ENCODE data around the gene CHPF. TPM values are rescaled to one million over a fixed set of nuclear protein-coding genes. Genes with fewer than 3 reads are reported as not detected.

Gene CHPF
- total and polyA plus RNA-seq, 2 donors (not counting 1 experiment from before 2014, with no cell fraction given), result 35.8 to 58.8 TPM

DNA sequence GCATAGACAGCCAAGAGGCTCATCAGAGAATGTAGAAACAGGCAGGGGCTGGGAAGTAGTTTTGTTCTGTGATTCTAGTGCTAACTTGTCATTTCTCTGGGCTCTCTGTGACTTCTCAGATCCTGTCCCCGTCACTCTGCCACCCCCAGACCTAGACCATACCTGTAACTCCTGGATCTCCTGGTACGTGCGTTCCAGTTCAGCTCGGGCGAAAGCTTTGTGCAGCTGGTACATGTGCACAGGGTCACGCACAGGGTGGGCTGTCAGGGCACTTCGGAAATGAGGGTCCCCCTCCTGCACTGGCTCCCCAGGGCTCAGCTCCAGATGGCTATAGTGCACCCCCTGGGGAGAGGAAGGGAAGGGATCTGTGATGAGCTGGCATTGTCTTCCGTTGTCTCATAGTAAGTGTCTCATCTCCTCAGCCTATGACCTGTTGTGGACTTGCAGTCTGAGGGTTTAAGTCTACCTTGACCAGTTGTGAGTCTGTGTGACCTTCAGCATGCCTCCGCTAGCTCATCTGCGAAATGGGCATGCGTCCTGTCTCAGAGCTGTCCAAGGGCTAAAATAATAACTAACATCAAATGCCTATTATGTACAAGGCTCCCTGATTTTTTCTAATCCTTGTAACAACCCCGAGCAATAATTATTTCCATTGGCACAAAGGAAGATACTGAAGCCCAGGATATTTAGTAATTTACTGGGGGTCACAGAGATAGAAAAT is 2.7 kb downstream of the CHPF start:
- Histone ChIP-seq H4K20me1 (ENCODE audit: control insufficient read depth, extremely low read depth, insufficient read depth, low read length) (no peaks in the 10 kb centered on the region), H2AFZ (ENCODE audit: low read length) (no peak overlapping the region)

GRCh38 chr2:219539926-219540678 is 3.5 kb downstream of the CHPF start:
- H3K9me3 ChIP-seq (ENCODE audit: control insufficient read depth, insufficient read depth, low read depth, low read length), result no peaks in the 10 kb centered on the region
- peaks cover 17% of the 10 kb centered on the region for H3K36me3 ChIP-seq (ENCODE audit: control insufficient read depth, insufficient read depth, low read length)
- H3K79me2 ChIP-seq (ENCODE audit: control insufficient read depth, insufficient read depth, low read length), result peaks cover 4% of the 10 kb centered on the region
- no peak overlapping the region for H3K4me3 ChIP-seq (replicated peaks in 1 of 4; ENCODE audit: control extremely low read depth in 1 of 4, insufficient read depth in 1 of 4, low read depth in 3 of 4, low read length in 4 of 4)
- H3K4me2 ChIP-seq (ENCODE audit: extremely low read depth, insufficient read depth, low read length), result no peak overlapping the region
- H3K4me1 ChIP-seq (ENCODE audit: control insufficient read depth, extremely low read depth, insufficient read depth, low read length), result peaks cover 5% of the 10 kb centered on the region
- H3K9ac ChIP-seq (ENCODE audit: insufficient read depth, low read length), result no peak overlapping the region
- no peak overlapping the region for H3K27ac ChIP-seq (ENCODE audit: insufficient read depth, low read length)
- no peak for TF ChIP-seq EZH2 (IDR thresholded peaks at IDR 0.05; ENCODE audit: low read length, missing control alignments)
- TF ChIP-seq, protein P1, sequence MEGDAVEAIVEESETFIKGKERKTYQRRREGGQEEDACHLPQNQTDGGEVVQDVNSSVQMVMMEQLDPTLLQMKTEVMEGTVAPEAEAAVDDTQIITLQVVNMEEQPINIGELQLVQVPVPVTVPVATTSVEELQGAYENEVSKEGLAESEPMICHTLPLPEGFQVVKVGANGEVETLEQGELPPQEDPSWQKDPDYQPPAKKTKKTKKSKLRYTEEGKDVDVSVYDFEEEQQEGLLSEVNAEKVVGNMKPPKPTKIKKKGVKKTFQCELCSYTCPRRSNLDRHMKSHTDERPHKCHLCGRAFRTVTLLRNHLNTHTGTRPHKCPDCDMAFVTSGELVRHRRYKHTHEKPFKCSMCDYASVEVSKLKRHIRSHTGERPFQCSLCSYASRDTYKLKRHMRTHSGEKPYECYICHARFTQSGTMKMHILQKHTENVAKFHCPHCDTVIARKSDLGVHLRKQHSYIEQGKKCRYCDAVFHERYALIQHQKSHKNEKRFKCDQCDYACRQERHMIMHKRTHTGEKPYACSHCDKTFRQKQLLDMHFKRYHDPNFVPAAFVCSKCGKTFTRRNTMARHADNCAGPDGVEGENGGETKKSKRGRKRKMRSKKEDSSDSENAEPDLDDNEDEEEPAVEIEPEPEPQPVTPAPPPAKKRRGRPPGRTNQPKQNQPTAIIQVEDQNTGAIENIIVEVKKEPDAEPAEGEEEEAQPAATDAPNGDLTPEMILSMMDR (conservative IDR thresholded peaks at IDR 0.05 in 1 of 2, IDR thresholded peaks at IDR 0.05 in 1 of 2; ENCODE audit: low read depth in 1 of 2, low read length in 2 of 2), result no peak
- no peaks in the 10 kb centered on the region for H3K27me3 ChIP-seq (ENCODE audit: control insufficient read depth, insufficient read depth, low read length)
- DNase-seq (ENCODE audit: low read depth in 2 of 2), result no peak
- no peak overlapping the region for H2AFZ ChIP-seq (ENCODE audit: low read length)
- H4K20me1 ChIP-seq (ENCODE audit: control insufficient read depth, extremely low read depth, insufficient read depth, low read length), result no peaks in the 10 kb centered on the region

More for the DNA sequence above, 2.7 kb downstream of the CHPF start:
- Histone ChIP-seq H3K4me1 (ENCODE audit: control insufficient read depth, extremely low read depth, insufficient read depth, low read length) (peaks cover 5% of the 10 kb centered on the region), H3K27ac (ENCODE audit: insufficient read depth, low read length) (no peak overlapping the region), H3K9me3 (ENCODE audit: control insufficient read depth, insufficient read depth, low read depth, low read length) (no peaks in the 10 kb centered on the region), H3K4me3 (replicated peaks in 1 of 4; ENCODE audit: control extremely low read depth in 1 of 4, insufficient read depth in 1 of 4, low read depth in 3 of 4, low read length in 4 of 4) (no peak overlapping the region), H3K36me3 (ENCODE audit: control insufficient read depth, insufficient read depth, low read length) (peaks cover 17% of the 10 kb centered on the region), H3K27me3 (ENCODE audit: control insufficient read depth, insufficient read depth, low read length) (no peaks in the 10 kb centered on the region), H3K9ac (ENCODE audit: insufficient read depth, low read length) (no peak overlapping the region), H3K4me2 (ENCODE audit: extremely low read depth, insufficient read depth, low read length) (no peak overlapping the region), H3K79me2 (ENCODE audit: control insufficient read depth, insufficient read depth, low read length) (peaks cover 4% of the 10 kb centered on the region)
- DNase-seq (ENCODE audit: low read depth in 2 of 2), result no peak
- TF ChIP-seq EZH2 (IDR thresholded peaks at IDR 0.05; ENCODE audit: low read length, missing control alignments), result no peak

DNA sequence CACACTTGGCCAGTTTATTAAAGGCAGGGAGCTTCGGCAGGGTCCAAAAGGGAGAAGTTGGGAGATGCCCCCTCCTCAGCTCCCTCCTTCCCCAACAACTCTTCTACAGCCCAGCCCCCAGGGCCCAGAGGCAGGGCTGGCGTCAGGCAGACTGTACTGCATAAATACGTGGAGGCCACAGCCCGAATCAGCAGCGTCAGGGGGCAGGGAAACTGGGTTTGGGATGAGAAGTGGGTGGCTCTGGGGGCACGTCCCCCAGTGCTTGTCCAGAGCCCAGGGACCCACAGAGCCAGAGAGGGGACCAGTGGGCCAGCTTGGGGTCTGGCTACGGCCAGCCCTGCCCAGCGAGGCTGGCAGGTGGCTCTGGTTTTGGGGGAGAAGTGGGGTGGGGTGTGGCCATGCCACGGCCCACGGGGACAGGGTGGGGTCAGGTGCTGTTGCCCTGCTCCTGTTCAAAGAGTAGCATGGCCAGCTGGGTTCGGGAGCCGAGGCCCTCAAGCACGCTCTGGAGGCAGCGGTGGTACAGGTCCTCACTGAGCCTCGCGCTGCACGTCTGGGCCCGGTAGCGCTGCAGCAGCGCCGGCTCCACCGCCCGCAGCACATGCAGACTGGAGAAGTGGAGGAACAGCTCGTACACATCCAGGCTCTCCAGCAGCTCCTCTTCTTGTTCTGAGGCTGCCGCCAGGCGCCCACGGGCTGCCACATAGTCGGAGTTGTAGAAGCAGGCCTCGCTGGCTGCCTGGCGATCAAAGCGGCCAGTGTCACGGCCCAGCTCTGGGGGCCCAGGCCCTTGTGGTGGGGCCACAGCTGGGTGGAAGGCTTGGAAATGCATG is 4.4 kb downstream of the CHPF start:
- DNase-seq (ENCODE audit: low read depth in 2 of 2), result no peak
- no peak overlapping the region for H3K27ac ChIP-seq (ENCODE audit: insufficient read depth, low read length)
- H2AFZ ChIP-seq (ENCODE audit: low read length), result no peak overlapping the region
- peaks cover 5% of the 10 kb centered on the region for H3K4me1 ChIP-seq (ENCODE audit: control insufficient read depth, extremely low read depth, insufficient read depth, low read length)
- H3K27me3 ChIP-seq (ENCODE audit: control insufficient read depth, insufficient read depth, low read length), result no peaks in the 10 kb centered on the region
- no peaks in the 10 kb centered on the region for H3K9me3 ChIP-seq (ENCODE audit: control insufficient read depth, insufficient read depth, low read depth, low read length)
- H3K4me2 ChIP-seq (ENCODE audit: extremely low read depth, insufficient read depth, low read length), result no peak overlapping the region
- peaks cover 17% of the 10 kb centered on the region for H3K36me3 ChIP-seq (ENCODE audit: control insufficient read depth, insufficient read depth, low read length)
- TF ChIP-seq, protein P1 (conservative IDR thresholded peaks at IDR 0.05 in 1 of 2, IDR thresholded peaks at IDR 0.05 in 1 of 2; ENCODE audit: low read depth in 1 of 2, low read length in 2 of 2), result no peak
- TF ChIP-seq EZH2 (IDR thresholded peaks at IDR 0.05; ENCODE audit: low read length, missing control alignments), result no peak
- no peak overlapping the region for H3K4me3 ChIP-seq (replicated peaks in 1 of 4; ENCODE audit: control extremely low read depth in 1 of 4, insufficient read depth in 1 of 4, low read depth in 3 of 4, low read length in 4 of 4)
- no peaks in the 10 kb centered on the region for H4K20me1 ChIP-seq (ENCODE audit: control insufficient read depth, extremely low read depth, insufficient read depth, low read length)
- H3K9ac ChIP-seq (ENCODE audit: insufficient read depth, low read length), result no peak overlapping the region
- peaks cover 4% of the 10 kb centered on the region for H3K79me2 ChIP-seq (ENCODE audit: control insufficient read depth, insufficient read depth, low read length)
